OCI-LY7 (cell line): ENCODE measurements around the gene IL17RE. TPM values are rescaled to one million over a fixed set of nuclear protein-coding genes. Genes with fewer than 3 reads are reported as not detected.
"Not testable (repeated sequence)": the region's sequence is repeated elsewhere in the genome, so short reads cannot be mapped to it uniquely, and the experiment has no call there.

Experiments used
- BruUV-seq: library from RNA; stranded (reverse); fragments of 400-500 nt; replicated peaks from 2 replicates; lab custom pipeline; 2021; lab: Mats Ljungman, UMichigan
- CTCF ChIA-PET: fragments of 300-600 bp; sonication (Branson Sonifier 250); formaldehyde crosslinking; loops from one replicate; lab custom pipeline; 2022; ENCODE audit warnings: antibody characterized with exemption; ENCODE audit not compliant: unreplicated experiment; lab: Charles Lee
- POLR2A ChIA-PET: fragments of 300-600 bp; sonication (Branson Sonifier 250); formaldehyde crosslinking; loops from one replicate; lab custom pipeline; 2022; ENCODE audit warnings: antibody characterized with exemption; lab: Charles Lee
- DNase-seq: peaks from one replicate; pipeline ENCODE4 v3.0.0-alpha.2; 2015; ENCODE audit warnings: low spot score
- H2AFZ ChIP-seq: fragments of 200-600 bp; sonication (generic), shearing (Covaris generic); 2 replicates; pipeline ENCODE4 v1.6.1; 2014; ENCODE audit warnings: mild to moderate bottlenecking, antibody characterized with exemption, low read length, moderate library complexity
- H3K27ac ChIP-seq: fragments of 200-600 bp; sonication (generic); 2 replicates; pipeline ENCODE4 v1.5.1; 2014; ENCODE audit warnings: mixed run types, low read depth, mild to moderate bottlenecking, moderate library complexity, low read length, inconsistent platforms; ENCODE audit not compliant: poor library complexity, severe bottlenecking
- H3K36me3 ChIP-seq: fragments of 200-600 bp; sonication (generic); 2 replicates; pipeline ENCODE4 v1.6.1; 2014; ENCODE audit warnings: mild to moderate bottlenecking, antibody characterized with exemption, low read length, moderate library complexity, mixed read lengths; ENCODE audit not compliant: insufficient read depth
- H3K4me1 ChIP-seq: fragments of 200-600 bp; sonication (generic); 2 replicates; pipeline ENCODE4 v1.5.1; 2014; ENCODE audit warnings: mild to moderate bottlenecking, low read length; ENCODE audit not compliant: insufficient read depth, poor library complexity, severe bottlenecking
- H3K4me2 ChIP-seq: fragments of 200-600 bp; sonication (generic); 2 replicates; pipeline ENCODE4 v1.6.1; 2014; ENCODE audit warnings: mild to moderate bottlenecking, low read length
- H3K4me3 ChIP-seq: fragments of 200-600 bp; sonication (generic); 2 replicates; pipeline ENCODE4 v1.5.1; 2014; ENCODE audit warnings: mild to moderate bottlenecking, low read depth, low read length; ENCODE audit not compliant: poor library complexity, severe bottlenecking
- H3K79me2 ChIP-seq: fragments of 200-600 bp; sonication (generic); 2 replicates; pipeline ENCODE4 v1.6.1; 2016; ENCODE audit warnings: low read depth, mild to moderate bottlenecking, low read length, moderate library complexity, mixed read lengths; ENCODE audit not compliant: insufficient read depth
- H3K9me2 ChIP-seq: fragments of 200-600 bp; sonication (generic); 2 replicates; pipeline ENCODE4 v1.6.1; 2016; ENCODE audit warnings: mild to moderate bottlenecking, low read length, mixed read lengths; ENCODE audit not compliant: insufficient read depth
- H3K9me3 ChIP-seq: fragments of 200-600 bp; sonication (generic); 2 replicates; pipeline ENCODE4 v1.6.1; 2014; ENCODE audit warnings: mild to moderate bottlenecking, mixed run types, low read length, mixed read lengths
- H4K20me1 ChIP-seq: fragments of 200-600 bp; sonication (generic); 2 replicates; pipeline ENCODE4 v1.6.1; 2014; ENCODE audit warnings: mild to moderate bottlenecking, antibody characterized with exemption, low read length, moderate library complexity, mixed read lengths; ENCODE audit not compliant: insufficient read depth
- EZH2phosphoT487 ChIP-seq: fragments of 200-600 bp; sonication (generic); IDR thresholded peaks from 2 replicates; pipeline ENCODE4 v1.6.1; 2018; ENCODE audit warnings: low read depth, borderline replicate concordance, mild to moderate bottlenecking, mixed run types, antibody characterized with exemption, low read length, moderate library complexity, mixed read lengths
- intact Hi-C: fragments of 100-400 bp; cut with micrococcal nuclease; formaldehyde crosslinking; loops from one replicate; pipeline ENCODE4 v1.10.0; 2022; ENCODE audit not compliant: unreplicated experiment
- total RNA-seq, 2 experiments: library from RNA; depleted of rRNA in 1 of 2; stranded (reverse); fragments of >200 nt in 1 of 2; shearing (Covaris generic) in 1 of 2; gene quantifications; 2 replicates each; pipeline ENCODE4 v1.2.3, GENCODE V29; 2014 to 2022
- TF ChIP-seq, protein P1 (sequence below): fragments of 200-600 bp; sonication (generic); conservative IDR thresholded peaks from 2 replicates; pipeline ENCODE4 v1.5.1; 2014; ENCODE audit warnings: mild to moderate bottlenecking, antibody characterized with exemption, low read length, moderate library complexity, mixed read lengths

Gene IL17RE
- total RNA-seq, 2 experiments from 2014 or later: 0.06 to 1.1 TPM

DNA sequence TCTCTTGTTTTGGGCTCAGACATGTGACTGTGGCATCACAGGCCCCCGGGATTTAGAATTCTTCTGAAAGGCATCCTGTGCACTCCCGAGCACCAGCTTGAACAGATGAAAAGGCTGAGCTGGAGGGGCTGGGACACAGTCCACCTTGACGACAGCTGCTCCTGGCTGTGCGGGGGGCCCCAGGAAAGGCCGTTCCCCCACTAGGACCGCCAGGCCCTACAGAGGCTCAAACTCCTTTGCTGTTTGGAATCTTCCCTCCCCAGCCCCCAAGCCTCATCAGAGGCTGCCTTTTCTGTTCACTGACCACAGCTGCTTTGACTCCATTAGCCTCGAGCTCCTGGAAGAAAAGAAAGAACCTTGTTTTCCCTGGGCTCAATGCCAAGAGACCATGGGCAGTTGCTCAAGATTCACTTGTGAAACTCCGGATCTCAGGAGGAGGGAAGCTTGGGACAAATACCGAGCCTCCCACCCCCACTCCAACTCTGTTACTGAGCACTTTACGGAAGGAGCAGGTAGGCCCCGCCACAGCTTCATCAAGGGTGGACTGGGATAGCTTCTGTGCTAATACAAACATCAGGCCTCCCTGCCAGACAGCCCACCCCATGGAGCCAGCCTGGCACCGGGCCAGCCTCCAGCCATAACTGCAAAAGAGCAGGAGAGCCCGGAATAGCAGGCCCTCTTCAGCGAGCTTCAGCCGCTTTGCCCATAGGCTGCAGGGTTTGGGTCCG, 38.3 kb upstream of the IL17RE start:
- ChIA-PET CTCF (no interaction called here), POLR2A (interaction anchor here (0.7 kb wide), 1 partner anchor 15 kb away, joined by 4 read pairs; no protein-coding TSS in a partner anchor)
- intact Hi-C loops: no loop called here
- BruUV-seq: no TSS peak
- Histone ChIP-seq H3K4me1 (no peaks in the 10 kb centered on the region), H3K4me2 (no peak overlapping the region), H3K4me3 (no peak overlapping the region), H3K79me2 (no peaks in the 10 kb centered on the region), H2AFZ (no peak overlapping the region), H3K9me3 (no peaks in the 10 kb centered on the region), H3K27ac (no peak overlapping the region), H3K9me2 (no peaks in the 10 kb centered on the region), H3K36me3 (no peaks in the 10 kb centered on the region), H4K20me1 (no peaks in the 10 kb centered on the region)
- DNase-seq: no peak
- no peak for TF ChIP-seq EZH2phosphoT487
- TF ChIP-seq, protein P1, sequence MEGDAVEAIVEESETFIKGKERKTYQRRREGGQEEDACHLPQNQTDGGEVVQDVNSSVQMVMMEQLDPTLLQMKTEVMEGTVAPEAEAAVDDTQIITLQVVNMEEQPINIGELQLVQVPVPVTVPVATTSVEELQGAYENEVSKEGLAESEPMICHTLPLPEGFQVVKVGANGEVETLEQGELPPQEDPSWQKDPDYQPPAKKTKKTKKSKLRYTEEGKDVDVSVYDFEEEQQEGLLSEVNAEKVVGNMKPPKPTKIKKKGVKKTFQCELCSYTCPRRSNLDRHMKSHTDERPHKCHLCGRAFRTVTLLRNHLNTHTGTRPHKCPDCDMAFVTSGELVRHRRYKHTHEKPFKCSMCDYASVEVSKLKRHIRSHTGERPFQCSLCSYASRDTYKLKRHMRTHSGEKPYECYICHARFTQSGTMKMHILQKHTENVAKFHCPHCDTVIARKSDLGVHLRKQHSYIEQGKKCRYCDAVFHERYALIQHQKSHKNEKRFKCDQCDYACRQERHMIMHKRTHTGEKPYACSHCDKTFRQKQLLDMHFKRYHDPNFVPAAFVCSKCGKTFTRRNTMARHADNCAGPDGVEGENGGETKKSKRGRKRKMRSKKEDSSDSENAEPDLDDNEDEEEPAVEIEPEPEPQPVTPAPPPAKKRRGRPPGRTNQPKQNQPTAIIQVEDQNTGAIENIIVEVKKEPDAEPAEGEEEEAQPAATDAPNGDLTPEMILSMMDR: no peak

GRCh38 chr3:9865125-9865637, 37.5 kb upstream of the IL17RE start:
- H4K20me1 ChIP-seq, DNase-seq, intact Hi-C loops, H3K27ac ChIP-seq, H3K9me2 ChIP-seq, BruUV-seq, H3K4me2 ChIP-seq, H3K4me1 ChIP-seq, H2AFZ ChIP-seq, CTCF ChIA-PET, H3K4me3 ChIP-seq, H3K9me3 ChIP-seq, H3K79me2 ChIP-seq, H3K36me3 ChIP-seq: not testable (repeated sequence)
- POLR2A ChIA-PET: interaction anchor here (0.7 kb wide), 2 partner anchors 14 to 309 kb away, joined by 4 read pairs; no protein-coding TSS in a partner anchor

- Histone ChIP-seq H3K4me2 (no peak overlapping the region), H3K9me3 (no peaks in the 10 kb centered on the region), H3K4me3 (no peak overlapping the region), H2AFZ (no peak overlapping the region), H3K9me2 (no peaks in the 10 kb centered on the region), H3K27ac (no peak overlapping the region), H4K20me1 (no peaks in the 10 kb centered on the region), H3K79me2 (no peaks in the 10 kb centered on the region), H3K36me3 (no peaks in the 10 kb centered on the region), H3K4me1 (no peaks in the 10 kb centered on the region)
- BruUV-seq: no TSS peak
- no peak for DNase-seq
- CTCF ChIA-PET: interaction anchor here (0.6 kb wide), 1 partner anchor 140 kb away, joined by 4 read pairs; no protein-coding TSS in a partner anchor
- POLR2A ChIA-PET: interaction anchor here (0.5 kb wide), 1 partner anchor 109 kb away, joined by 3 read pairs; no protein-coding TSS in a partner anchor
- intact Hi-C loops: no loop called here
- no peak for TF ChIP-seq EZH2phosphoT487
- TF ChIP-seq, protein P1: no peak
These were observed 36.0 kb upstream of the IL17RE start for GRCh38 chr3:9866639-9867038.
